Endothelial cell of umbilical vein (primary cell): Measurements from ENCODE around the gene CRY2.

Source experiments
- CTCF ChIP-seq, 2 donors: IDR thresholded peaks; 1 replicate in 1 of 2; 2 replicates in 1 of 2; pipeline ENCODE4 v1.5.1; 2011; ENCODE audit warnings: low read length in 2 of 2, mild to moderate bottlenecking in 2 of 2, moderate library complexity in 2 of 2, control low read depth in 1 of 2, inconsistent platforms in 1 of 2, low read depth in 1 of 2; ENCODE audit not compliant: insufficient read depth in 1 of 2; ENCODE audit errors: extremely low read depth in 1 of 2
- FOS ChIP-seq: IDR thresholded peaks from 2 replicates; pipeline ENCODE4 v1.6.1; 2011; ENCODE audit warnings: mild to moderate bottlenecking, low read length, moderate library complexity, borderline replicate concordance; ENCODE audit not compliant: insufficient read depth
- JUN ChIP-seq: IDR thresholded peaks from 2 replicates; pipeline ENCODE4 v1.6.1; 2011; ENCODE audit warnings: borderline replicate concordance, low read depth; ENCODE audit not compliant: insufficient read length, insufficient read depth
- MAX ChIP-seq: IDR thresholded peaks from 2 replicates; pipeline ENCODE4 v1.6.1; 2011; ENCODE audit not compliant: insufficient read depth, insufficient read length
- MYC ChIP-seq: IDR thresholded peaks from one replicate; pipeline ENCODE4 v1.6.1; 2011; ENCODE audit warnings: mild to moderate bottlenecking, low read depth, low read length
- POLR2A ChIP-seq: IDR thresholded peaks from 2 replicates; pipeline ENCODE4 v1.6.1; 2012; ENCODE audit warnings: low read depth, mild to moderate bottlenecking, control low read depth, low read length
- POLR2AphosphoS5 ChIP-seq: IDR thresholded peaks from 2 replicates; pipeline ENCODE4 v1.6.1; 2012; ENCODE audit warnings: low read depth, mild to moderate bottlenecking, control low read depth, low read length, moderate library complexity; ENCODE audit not compliant: insufficient read depth

GRCh38 chr11:45906096-45906682, 58.9 kb downstream of the CRY2 start:
- TF ChIP-seq CTCF (IDR thresholded peaks at IDR 0.05; ENCODE audit: extremely low read depth in 1 of 2, insufficient read depth in 1 of 2, low read depth in 1 of 2, low read length in 2 of 2) = no peak
- TF ChIP-seq FOS = no peak
- TF ChIP-seq MYC = no peak
- TF ChIP-seq MAX = no peak
- TF ChIP-seq POLR2AphosphoS5 = no peak
- no peak for TF ChIP-seq POLR2A
- no peak for TF ChIP-seq JUN
